ENCODE measurements around the gene PRKCQ.

PRKCQ gene

GRCh38 chr10:6567203-6567703 is 12.8 kb downstream of the PRKCQ start:
- no peak for DNase-seq (ENCODE audit: low read depth)

GRCh38 chr10:6565588-6565987 is 14.5 kb downstream of the PRKCQ start:
- DNase-seq (ENCODE audit: low read depth): no peak

- no peak for DNase-seq (ENCODE audit: low read depth)
These were observed 15.7 kb downstream of the PRKCQ start for GRCh38 chr10:6564367-6564766.

- no peak for DNase-seq (ENCODE audit: low read depth)
These were observed 16.3 kb downstream of the PRKCQ start for GRCh38 chr10:6563731-6564130.

GRCh38 chr10:6563075-6563474 is 17.0 kb downstream of the PRKCQ start:
- DNase-seq (ENCODE audit: low read depth): no peak

GRCh38 chr10:6562221-6562620 is 17.9 kb downstream of the PRKCQ start:
- no peak for DNase-seq (ENCODE audit: low read depth)

- no peak for DNase-seq (ENCODE audit: low read depth)
These were observed 18.5 kb downstream of the PRKCQ start for GRCh38 chr10:6561552-6561951.

- no peak for DNase-seq (ENCODE audit: low read depth)
These were observed 21.2 kb downstream of the PRKCQ start for GRCh38 chr10:6558759-6559461.

- no peak for DNase-seq (ENCODE audit: low read depth)
These were observed 21.8 kb downstream of the PRKCQ start for GRCh38 chr10:6558272-6558671.

- no peak for DNase-seq (ENCODE audit: low read depth)
These were observed 26.1 kb downstream of the PRKCQ start for GRCh38 chr10:6553937-6554336.

GRCh38 chr10:6543431-6544005 is 36.6 kb downstream of the PRKCQ start:
- DNase-seq (ENCODE audit: low read depth): no peak

- DNase-seq (ENCODE audit: low read depth): no peak
These were observed 37.1 kb downstream of the PRKCQ start for GRCh38 chr10:6542999-6543430.

GRCh38 chr10:6539833-6540232 is 40.2 kb downstream of the PRKCQ start:
- DNase-seq (ENCODE audit: low read depth): no peak

- no peak for DNase-seq (ENCODE audit: low read depth)
These were observed 42.3 kb downstream of the PRKCQ start for GRCh38 chr10:6537770-6538169.

GRCh38 chr10:6536102-6536501 is 44.0 kb downstream of the PRKCQ start:
- no peak for DNase-seq (ENCODE audit: low read depth)

- DNase-seq (ENCODE audit: low read depth): no peak
These were observed 44.8 kb downstream of the PRKCQ start for GRCh38 chr10:6535156-6535764.

GRCh38 chr10:6532321-6532720 is 47.8 kb downstream of the PRKCQ start:
- DNase-seq (ENCODE audit: low read depth): no peak

GRCh38 chr10:6530966-6531365 is 49.1 kb downstream of the PRKCQ start:
- DNase-seq (ENCODE audit: low read depth): no peak

GRCh38 chr10:6530211-6530840 is 49.8 kb downstream of the PRKCQ start:
- no peak for DNase-seq (ENCODE audit: low read depth)

- DNase-seq (ENCODE audit: low read depth): no peak
These were observed 51.7 kb downstream of the PRKCQ start for GRCh38 chr10:6528198-6528950.

GRCh38 chr10:6525599-6526165 is 54.4 kb downstream of the PRKCQ start:
- no peak for DNase-seq (ENCODE audit: low read depth)

- DNase-seq (ENCODE audit: low read depth): no peak
These were observed 57.8 kb downstream of the PRKCQ start for GRCh38 chr10:6522230-6522629.
